H1 (cell line): ENCODE data around the gene ASAP2. TPM values are rescaled to one million over a fixed set of nuclear protein-coding genes. Genes with fewer than 3 reads are reported as not detected.

Experiments used
- CTCF ChIA-PET: fragments of 300-600 bp; sonication (Branson Sonifier 250); formaldehyde crosslinking; loops from one replicate; lab custom pipeline; 2021; ENCODE audit not compliant: partially characterized antibody; lab: Charles Lee
- POLR2A ChIA-PET: fragments of 300-600 bp; sonication (Branson Sonifier 250); formaldehyde crosslinking; loops from one replicate; lab custom pipeline; 2021; ENCODE audit warnings: inconsistent platforms; ENCODE audit not compliant: partially characterized antibody; lab: Charles Lee
- DNase-seq, 2 experiments: peaks; one replicate each; pipeline versions ENCODE4 v3.0.0 to v3.0.0-alpha.2; 2010 to 2022; ENCODE audit warnings: low spot score in 2 of 2, low read depth in 1 of 2, mixed read lengths in 1 of 2
- FAIRE-seq: peaks from 2 replicates; lab custom pipeline; 2011; peaks lifted over from hg19 to GRCh38; lab: Jason Lieb, UNC
- H2AFZ ChIP-seq: 2 replicates; pipeline ENCODE4 v1.8.1; 2012; ENCODE audit warnings: low read length, inconsistent platforms
- H2AK5ac ChIP-seq: 2 replicates; pipeline ENCODE4 v1.6.1; 2013; ENCODE audit warnings: low read depth, low read length
- H2BK120ac ChIP-seq: replicated peaks from 2 replicates; pipeline ENCODE3; 2013; ENCODE audit warnings: low read depth, low read length, inconsistent platforms
- H2BK12ac ChIP-seq: 2 replicates; pipeline ENCODE4 v1.6.1; 2013; ENCODE audit warnings: low read depth, low read length
- H2BK15ac ChIP-seq: 2 replicates; pipeline ENCODE4 v1.6.1; 2013; ENCODE audit warnings: low read length
- H2BK20ac ChIP-seq: 2 replicates; pipeline ENCODE4 v1.6.1; 2013; ENCODE audit warnings: low read length
- H2BK5ac ChIP-seq: 2 replicates; pipeline ENCODE4 v1.6.1; 2013; ENCODE audit warnings: low read depth, low read length
- H3K14ac ChIP-seq: 2 replicates; pipeline ENCODE4 v1.6.1; 2013; ENCODE audit warnings: inconsistent platforms; ENCODE audit not compliant: insufficient read length
- H3K18ac ChIP-seq: 2 replicates; pipeline ENCODE4 v1.6.1; 2013; ENCODE audit warnings: low read length; ENCODE audit errors: extremely low read depth
- H3K23ac ChIP-seq: 2 replicates; pipeline ENCODE4 v1.6.1; 2013; ENCODE audit warnings: inconsistent platforms; ENCODE audit not compliant: insufficient read length
- H3K23me2 ChIP-seq: 2 replicates; pipeline ENCODE4 v1.6.1; 2013; ENCODE audit warnings: low read depth, low read length
- H3K27ac ChIP-seq: 2 replicates; pipeline ENCODE4 v1.6.1; 2011; ENCODE audit warnings: low read depth, low read length, inconsistent platforms
- H3K27me3 ChIP-seq, 4 experiments: replicated peaks in 1 of 4; 1 replicate in 1 of 4; 2 replicates in 3 of 4; pipeline versions ENCODE4 v1.6.1 to v1.8.1; 2011 to 2013; ENCODE audit warnings: low read length in 3 of 4, mild to moderate bottlenecking in 3 of 4, inconsistent platforms in 2 of 4, mixed read lengths in 2 of 4, moderate library complexity in 1 of 4; ENCODE audit not compliant: control insufficient read depth in 3 of 4, insufficient read depth in 3 of 4; ENCODE audit errors: extremely low read depth in 1 of 4
- H3K36me3 ChIP-seq, 4 experiments: 2 replicates each; pipeline versions ENCODE4 v1.6.1 to v1.8.1; 2011 to 2013; ENCODE audit warnings: mild to moderate bottlenecking in 4 of 4, low read length in 3 of 4, moderate library complexity in 2 of 4, control low read depth in 1 of 4, inconsistent platforms in 1 of 4; ENCODE audit not compliant: insufficient read depth in 4 of 4, control insufficient read depth in 2 of 4
- H3K4ac ChIP-seq: replicated peaks from 2 replicates; pipeline ENCODE3; 2013; ENCODE audit warnings: low read length, low read depth, mixed read lengths, inconsistent platforms; ENCODE audit not compliant: insufficient read length
- H3K4me1 ChIP-seq, 4 experiments: replicated peaks in 1 of 4; 1 replicate in 1 of 4; 2 replicates in 3 of 4; pipeline versions ENCODE4 v1.6.1 to v1.8.1; 2011 to 2013; ENCODE audit warnings: low read length in 3 of 4, inconsistent platforms in 2 of 4, mixed read lengths in 1 of 4; ENCODE audit not compliant: insufficient read depth in 4 of 4, control insufficient read depth in 3 of 4
- H3K4me2 ChIP-seq, 2 experiments: 2 replicates each; pipeline versions ENCODE4 v1.6.1 to v1.8.1; 2011 to 2013; ENCODE audit warnings: low read depth in 2 of 2, low read length in 2 of 2, control low read depth in 1 of 2, inconsistent platforms in 1 of 2, mild to moderate bottlenecking in 1 of 2; ENCODE audit not compliant: insufficient read depth in 1 of 2
- H3K4me3 ChIP-seq, 4 experiments: fragments of 200-600, 300-600 bp in 1 of 4; sonication (generic), shearing (Covaris generic), sonication (Bioruptor Twin) in 1 of 4; 2 replicates each; pipeline versions ENCODE4 v1.5.1 to v1.8.1; 2011 to 2016; ENCODE audit warnings: low read length in 4 of 4, low read depth in 3 of 4, control low read depth in 2 of 4, inconsistent platforms in 2 of 4, mild to moderate bottlenecking in 2 of 4, mixed read lengths in 1 of 4, moderate library complexity in 1 of 4; ENCODE audit not compliant: insufficient read depth in 2 of 4; ENCODE audit errors: extremely low read depth in 1 of 4
- H3K56ac ChIP-seq: replicated peaks from 2 replicates; pipeline ENCODE3; 2013; ENCODE audit warnings: low read depth, mild to moderate bottlenecking, mixed read lengths, low read length, inconsistent platforms; ENCODE audit not compliant: insufficient read length
- H3K79me1 ChIP-seq: 2 replicates; pipeline ENCODE4 v1.6.1; 2013; ENCODE audit warnings: low read depth, low read length, control low read depth
- H3K79me2 ChIP-seq, 2 experiments: 2 replicates each; pipeline versions ENCODE4 v1.6.1 to v1.8.1; 2012 to 2013; ENCODE audit warnings: low read length in 2 of 2, mild to moderate bottlenecking in 2 of 2, inconsistent platforms in 1 of 2; ENCODE audit not compliant: insufficient read depth in 2 of 2, control insufficient read depth in 1 of 2
- H3K9ac ChIP-seq, 4 experiments: replicated peaks in 1 of 4; 1 replicate in 1 of 4; 2 replicates in 3 of 4; pipeline versions ENCODE4 v1.6.1 to v1.8.1; 2011 to 2013; ENCODE audit warnings: low read depth in 3 of 4, low read length in 3 of 4, control low read depth in 2 of 4, mild to moderate bottlenecking in 2 of 4, moderate library complexity in 2 of 4, inconsistent platforms in 1 of 4; ENCODE audit errors: extremely low read depth in 1 of 4
- H3K9me3 ChIP-seq, 2 experiments: 2 replicates each; pipeline versions ENCODE4 v1.6.1 to v1.8.1; 2012 to 2013; ENCODE audit warnings: mild to moderate bottlenecking in 2 of 2, moderate library complexity in 2 of 2, control low read depth in 1 of 2, inconsistent platforms in 1 of 2, low read depth in 1 of 2, low read length in 1 of 2, mixed read lengths in 1 of 2; ENCODE audit not compliant: insufficient read depth in 2 of 2
- H4K20me1 ChIP-seq, 2 experiments: replicated peaks in 1 of 2; 2 replicates each; pipeline versions ENCODE3 to v1.8.1; 2011 to 2013; ENCODE audit warnings: inconsistent platforms in 2 of 2, low read length in 2 of 2, mild to moderate bottlenecking in 1 of 2; ENCODE audit not compliant: insufficient read depth in 2 of 2, control insufficient read depth in 1 of 2
- H4K5ac ChIP-seq: 2 replicates; pipeline ENCODE4 v1.6.1; 2013; ENCODE audit warnings: low read length, low read depth, mixed read lengths, inconsistent platforms; ENCODE audit not compliant: insufficient read length
- H4K8ac ChIP-seq: 2 replicates; pipeline ENCODE4 v1.8.0; 2013; ENCODE audit warnings: mild to moderate bottlenecking, moderate library complexity, low read length, inconsistent platforms; ENCODE audit not compliant: insufficient read depth; ENCODE audit errors: extremely low read depth
- H4K91ac ChIP-seq: replicated peaks from 2 replicates; pipeline ENCODE3; 2013; ENCODE audit warnings: low read length, mixed read lengths, inconsistent platforms; ENCODE audit not compliant: insufficient read length
- BCL11A ChIP-seq, 2 experiments: IDR thresholded peaks; one replicate each; pipeline ENCODE4 v1.6.1; 2011; ENCODE audit warnings: low read depth in 2 of 2, low read length in 2 of 2, mild to moderate bottlenecking in 2 of 2
- CHD1 ChIP-seq: IDR thresholded peaks from 2 replicates; pipeline ENCODE4 v1.6.1; 2012; ENCODE audit warnings: low read depth, low read length, improper control_type of control experiment
- KDM1A ChIP-seq: fragments of 200-600, 300-600 bp; sonication (generic); IDR thresholded peaks from 2 replicates; pipeline ENCODE4 v1.7.1; 2016; ENCODE audit warnings: mild to moderate bottlenecking, low read length, borderline replicate concordance
- NANOG ChIP-seq: IDR thresholded peaks from 2 replicates; pipeline ENCODE4 v1.6.1; 2011; ENCODE audit warnings: low read length, low read depth, mild to moderate bottlenecking, inconsistent platforms; ENCODE audit not compliant: insufficient read depth, poor library complexity, severe bottlenecking
- POLR2A ChIP-seq, 2 experiments: IDR thresholded peaks; 1 replicate in 1 of 2; 2 replicates in 1 of 2; pipeline ENCODE4 v1.6.1; 2011; ENCODE audit warnings: low read depth in 2 of 2, low read length in 2 of 2, mild to moderate bottlenecking in 2 of 2; ENCODE audit errors: control extremely low read depth in 1 of 2
- POU5F1 ChIP-seq: IDR thresholded peaks from 2 replicates; pipeline ENCODE4 v1.6.1; 2011; ENCODE audit warnings: low read depth, mild to moderate bottlenecking, low read length, moderate library complexity
- RAD21 ChIP-seq, 2 experiments: IDR thresholded peaks in 1 of 2; conservative IDR thresholded peaks in 1 of 2; 2 replicates each; pipeline ENCODE4 v1.6.1; 2011; ENCODE audit warnings: low read depth in 2 of 2, low read length in 2 of 2, improper control_type of control experiment in 1 of 2, inconsistent platforms in 1 of 2, mild to moderate bottlenecking in 1 of 2, moderate library complexity in 1 of 2
- RXRA ChIP-seq: IDR thresholded peaks from 2 replicates; pipeline ENCODE4 v1.6.1; 2011; ENCODE audit warnings: low read depth, mild to moderate bottlenecking, low read length, moderate library complexity; ENCODE audit not compliant: insufficient read depth
- SAP30 ChIP-seq: fragments of 300-600 bp; sonication (generic); IDR thresholded peaks from 2 replicates; pipeline ENCODE4 v1.7.1; 2012; ENCODE audit warnings: low read length, moderate library complexity, mild to moderate bottlenecking, inconsistent platforms; ENCODE audit not compliant: insufficient read depth, insufficient replicate concordance
- SIX5 ChIP-seq: IDR thresholded peaks from 2 replicates; pipeline ENCODE4 v1.6.1; 2011; ENCODE audit warnings: mild to moderate bottlenecking, low read depth, low read length
- SP2 ChIP-seq: IDR thresholded peaks from 2 replicates; pipeline ENCODE4 v1.6.1; 2012; ENCODE audit warnings: mild to moderate bottlenecking, low read length, inconsistent platforms
- SRF ChIP-seq: IDR thresholded peaks from 2 replicates; pipeline ENCODE4 v1.6.1; 2011; ENCODE audit warnings: mild to moderate bottlenecking, low read depth, low read length, moderate library complexity
- WGBS, 2 experiments: shearing (Covaris generic) in 1 of 2; methylation state at CpG; one replicate each; pipeline versions ENCODE4 v1.1.6 to v1.1.7; 2013 to 2015; ENCODE audit warnings: low lambda C conversion rate in 2 of 2, mixed read lengths in 2 of 2, inconsistent platforms in 1 of 2, low coverage in 1 of 2, missing lambda C conversion rate in 1 of 2; ENCODE audit not compliant: insufficient replicate concordance in 2 of 2, insufficient coverage in 1 of 2, insufficient read length in 1 of 2; ENCODE audit errors: extremely low coverage in 1 of 2, missing lambda C conversion rate in 1 of 2; 5-methylcytosine and 5-hydroxymethylcytosine counted together
- polyA plus RNA-seq, 7 experiments: library from polyadenylated mRNA; depleted of rRNA in 3 of 7; stranded (reverse) in 5 of 7; unstranded in 2 of 7; fragments of >200 nt in 5 of 7; fragments of 200-250 nt in 2 of 7; gene quantifications; 1 replicate in 5 of 7; 2 replicates in 1 of 7; 4 replicates in 1 of 7; pipeline versions ENCODE4 v1.2.1 to v1.2.3, GENCODE V29; 2011 to 2013; ENCODE audit warnings: missing spikeins in 2 of 7, mixed read lengths in 2 of 7
- total RNA-seq: library from RNA; stranded (reverse); fragmentation: NEBNext Ultra II Directional; extraction: Animal tissue kit (Norgen Biotek cat#: 25700); gene quantifications from 2 replicates; pipeline ENCODE4 v1.2.1, GENCODE V29; 2021
- TF ChIP-seq, protein P1 (sequence below): IDR thresholded peaks from 2 replicates; pipeline ENCODE4 v1.6.1; 2011; ENCODE audit warnings: low read length, improper control_type of control experiment

Gene ASAP2
- total and polyA plus RNA-seq, 2 of the 8 experiments (the other 6 are each of a cell fraction or from before 2014, with no cell fraction given): 10.2 to 18.7 TPM

DNA sequence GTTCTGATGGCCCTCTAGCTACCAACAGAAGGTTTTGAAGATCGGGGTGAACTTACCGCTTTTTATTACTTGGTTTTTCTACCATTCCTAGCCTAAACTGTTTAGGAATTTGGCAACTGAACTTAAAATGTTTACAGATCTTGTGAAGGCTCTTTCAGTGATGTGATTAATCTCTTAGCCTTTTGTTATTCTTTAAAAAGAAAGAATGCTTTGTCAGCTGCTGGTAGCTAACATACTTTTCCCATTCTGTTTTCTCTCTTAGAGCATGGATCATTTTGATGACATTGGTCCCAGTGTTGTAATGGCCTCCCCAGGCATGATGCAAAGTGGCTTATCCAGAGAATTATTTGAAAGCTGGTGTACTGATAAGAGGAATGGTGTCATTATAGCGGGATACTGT, 234.9 kb downstream of the ASAP2 start:
- Histone ChIP-seq H2AK5ac (no peak overlapping the region), H3K27me3 (no peaks in the 10 kb centered on the region; a peak in 1 of 7 replicates), H3K9me3 (no peaks in the 10 kb centered on the region), H2BK15ac (no peak overlapping the region), H2AFZ (no peak overlapping the region), H2BK5ac (no peak overlapping the region), H3K14ac (no peak overlapping the region), H3K4ac (no peak overlapping the region), H3K56ac (no peak overlapping the region), H3K4me1 (no peaks in the 10 kb centered on the region), H3K4me2 (no peak overlapping the region), H3K79me2 (no peaks in the 10 kb centered on the region), H3K23ac (no peak overlapping the region), H4K8ac (no peak overlapping the region), H2BK20ac (no peak overlapping the region), H4K91ac (no peak overlapping the region), H3K4me3 (no peak overlapping the region), H3K18ac (no peak overlapping the region), H3K9ac (no peak overlapping the region), H4K5ac (no peak overlapping the region), H2BK120ac (no peak overlapping the region), H3K23me2 (no peaks in the 10 kb centered on the region), H4K20me1 (peaks cover 0 to 3% of the 10 kb centered on the region in 2 experiments), H3K79me1 (no peaks in the 10 kb centered on the region; the same call in 1 of the 2 replicates), H3K36me3 (peaks cover 8 to 77% (median 52%) of the 10 kb centered on the region in 4 experiments), H3K27ac (no peak overlapping the region), H2BK12ac (no peak overlapping the region)
- DNase-seq (no peak), FAIRE-seq (no peak)
- POLR2A ChIA-PET: interaction anchor here (1.0 to 1.1 kb wide), 2 partner anchors 10 to 31 kb away, joined by 3 read pairs; no protein-coding TSS in a partner anchor
- CTCF ChIA-PET: no interaction called here
- whole genome bisulfite sequencing, 2 experiments: 78% methylated on average over 3 of the region's 3 CpGs; no CpG with 5 or more reads in 1 of the 2 experiments
- no peak for TF ChIP-seq CHD1
- TF ChIP-seq POU5F1: no peak
- TF ChIP-seq BCL11A (IDR thresholded peaks at IDR 0.05; ENCODE audit: low read depth in 2 of 2, low read length in 2 of 2): no peak
- TF ChIP-seq KDM1A: no peak
- no peak for TF ChIP-seq SP2
- TF ChIP-seq, protein P1, sequence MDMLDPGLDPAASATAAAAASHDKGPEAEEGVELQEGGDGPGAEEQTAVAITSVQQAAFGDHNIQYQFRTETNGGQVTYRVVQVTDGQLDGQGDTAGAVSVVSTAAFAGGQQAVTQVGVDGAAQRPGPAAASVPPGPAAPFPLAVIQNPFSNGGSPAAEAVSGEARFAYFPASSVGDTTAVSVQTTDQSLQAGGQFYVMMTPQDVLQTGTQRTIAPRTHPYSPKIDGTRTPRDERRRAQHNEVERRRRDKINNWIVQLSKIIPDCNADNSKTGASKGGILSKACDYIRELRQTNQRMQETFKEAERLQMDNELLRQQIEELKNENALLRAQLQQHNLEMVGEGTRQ: no peak
- TF ChIP-seq POLR2A (IDR thresholded peaks at IDR 0.05; ENCODE audit: control extremely low read depth in 1 of 2, low read depth in 2 of 2, low read length in 2 of 2): no peak
- no peak for TF ChIP-seq NANOG
- no peak for TF ChIP-seq SRF
- TF ChIP-seq SIX5: no peak
- TF ChIP-seq RAD21 (IDR thresholded peaks at IDR 0.05 in 1 of 2, conservative IDR thresholded peaks at IDR 0.05 in 1 of 2; ENCODE audit: low read depth in 2 of 2, low read length in 2 of 2): no peak
- no peak for TF ChIP-seq SAP30
- TF ChIP-seq RXRA: no peak
